Osteoblast (primary cell): Measurements from ENCODE around the gene MPG. TPM values are rescaled to one million over a fixed set of nuclear protein-coding genes. Genes with fewer than 3 reads are reported as not detected.

ENCODE experiments used
- DNase-seq: peaks from one replicate; pipeline ENCODE4 v3.0.0; 2011; ENCODE audit warnings: low spot score, mixed read lengths; ENCODE audit not compliant: insufficient read length; ENCODE audit errors: missing footprints
- H2AFZ ChIP-seq: 2 replicates; pipeline ENCODE4 v1.6.0; 2011; ENCODE audit warnings: mild to moderate bottlenecking, low read length
- H3K27ac ChIP-seq: 2 replicates; pipeline ENCODE4 v1.5.1; 2011; ENCODE audit warnings: mild to moderate bottlenecking, low read depth, low read length, moderate library complexity
- H3K27me3 ChIP-seq: 2 replicates; pipeline ENCODE4 v1.6.0; 2012; ENCODE audit warnings: mild to moderate bottlenecking, control low read depth, inconsistent platforms, low read length, moderate library complexity; ENCODE audit not compliant: insufficient read depth
- H3K36me3 ChIP-seq: 2 replicates; pipeline ENCODE4 v1.5.1; 2011; ENCODE audit warnings: mild to moderate bottlenecking, low read length, control low read depth, moderate library complexity; ENCODE audit not compliant: insufficient read depth
- H3K4me1 ChIP-seq: 2 replicates; pipeline ENCODE4 v1.5.1; 2011; ENCODE audit warnings: mild to moderate bottlenecking, low read length, control low read depth, moderate library complexity; ENCODE audit not compliant: insufficient read depth
- H3K4me2 ChIP-seq: 2 replicates; pipeline ENCODE4 v1.6.0; 2011; ENCODE audit warnings: mild to moderate bottlenecking, low read length; ENCODE audit not compliant: insufficient read depth
- H3K4me3 ChIP-seq: fragments of 200-600 bp; sonication (generic); 3 replicates; pipeline ENCODE4 v1.5.1; 2012; ENCODE audit warnings: mild to moderate bottlenecking, low read length, inconsistent platforms; ENCODE audit not compliant: insufficient read depth
- H3K79me2 ChIP-seq: 2 replicates; pipeline ENCODE4 v1.6.0; 2012; ENCODE audit warnings: mild to moderate bottlenecking, low read length, control low read depth, inconsistent platforms; ENCODE audit not compliant: insufficient read depth
- H3K9me3 ChIP-seq: 2 replicates; pipeline ENCODE4 v1.5.1; 2011; ENCODE audit warnings: low read depth, low read length, control low read depth
- H4K20me1 ChIP-seq: 2 replicates; pipeline ENCODE4 v1.6.0; 2012; ENCODE audit warnings: mild to moderate bottlenecking, low read length, control low read depth; ENCODE audit not compliant: insufficient read depth
- CTCF ChIP-seq: IDR thresholded peaks from 2 replicates; pipeline ENCODE4 v1.5.1; 2011; ENCODE audit warnings: mild to moderate bottlenecking, low read depth, low read length, moderate library complexity; ENCODE audit errors: extremely low read depth
- total RNA-seq: library from RNA; depleted of rRNA; stranded (reverse); fragments of >200 nt; gene quantifications from 2 replicates; pipeline ENCODE4 v1.2.3, GENCODE V29; 2012

Gene MPG
- total RNA-seq, 1 donor = 180 TPM

DNA sequence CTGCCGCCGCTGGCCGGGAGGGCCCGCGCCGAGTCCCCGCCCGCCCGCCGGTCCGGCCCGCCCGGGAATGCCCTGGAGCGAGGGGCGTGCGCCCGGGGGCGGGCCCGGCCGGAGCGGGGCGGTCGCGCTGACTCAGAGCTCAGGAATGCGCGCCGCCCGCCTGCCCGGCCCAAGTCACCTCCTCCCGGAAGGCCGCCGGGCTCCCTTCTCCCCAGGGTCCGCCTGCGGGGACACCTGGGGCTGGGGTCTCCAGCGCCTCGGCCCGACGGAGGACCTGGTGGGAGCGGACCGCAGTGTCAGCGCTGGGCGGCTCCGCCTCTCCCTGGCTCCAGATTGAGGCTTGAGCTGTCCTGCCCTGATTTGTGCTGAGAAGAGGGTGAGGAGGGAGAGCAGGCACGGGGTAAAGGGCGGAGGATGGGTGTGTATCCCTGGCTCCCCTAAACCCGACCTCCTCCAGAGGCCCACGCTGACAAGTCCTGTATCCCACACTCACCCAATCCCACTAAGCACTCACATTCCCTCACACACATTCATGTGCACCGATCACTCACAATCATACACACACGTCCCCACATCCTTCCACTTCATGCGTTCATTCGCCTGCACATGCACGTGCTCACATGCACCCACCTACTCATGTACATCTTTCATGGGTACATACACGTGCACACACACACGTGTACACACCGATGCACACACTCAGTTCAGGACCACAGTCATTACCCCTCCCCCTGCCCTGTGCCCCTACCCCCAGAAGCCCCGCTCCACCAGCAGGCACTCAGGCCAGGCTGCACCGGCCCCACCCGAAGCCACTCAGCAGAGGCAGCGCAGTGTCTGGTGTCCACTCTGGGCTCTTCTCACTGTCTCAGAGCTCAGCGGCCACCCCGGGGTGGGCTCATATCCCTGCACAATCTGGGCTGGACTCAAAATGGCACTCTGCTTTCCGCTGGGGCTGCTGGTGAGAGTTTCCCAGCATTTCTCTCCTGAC, 5.2 kb upstream of the MPG start, which contains the start of gene RHBDF1:
TSS of gene RHBDF1 (minus strand) at position 71 of the 988 bp plus-strand sequence. CDS start 7,616 bp downstream, outside the sequence.
- Histone ChIP-seq H3K4me2 (peak within 1 kb of the TSS; percentile 90), H3K4me3 (peak within 1 kb of the TSS; percentile 93), H3K27ac (peak within 1 kb of the TSS; percentile 60), H3K79me2 (peaks cover 42% of the 10 kb centered on the region), H3K36me3 (no peaks in the 10 kb centered on the region), H3K4me1 (peaks cover 42% of the 10 kb centered on the region), H3K9me3 (no peaks in the 10 kb centered on the region), H2AFZ (peak within 1 kb of the TSS; percentile 77), H3K27me3 (no peaks in the 10 kb centered on the region), H4K20me1 (peaks cover 38% of the 10 kb centered on the region)
- DNase-seq = peak; percentile 100
- no peak for TF ChIP-seq CTCF

DNA sequence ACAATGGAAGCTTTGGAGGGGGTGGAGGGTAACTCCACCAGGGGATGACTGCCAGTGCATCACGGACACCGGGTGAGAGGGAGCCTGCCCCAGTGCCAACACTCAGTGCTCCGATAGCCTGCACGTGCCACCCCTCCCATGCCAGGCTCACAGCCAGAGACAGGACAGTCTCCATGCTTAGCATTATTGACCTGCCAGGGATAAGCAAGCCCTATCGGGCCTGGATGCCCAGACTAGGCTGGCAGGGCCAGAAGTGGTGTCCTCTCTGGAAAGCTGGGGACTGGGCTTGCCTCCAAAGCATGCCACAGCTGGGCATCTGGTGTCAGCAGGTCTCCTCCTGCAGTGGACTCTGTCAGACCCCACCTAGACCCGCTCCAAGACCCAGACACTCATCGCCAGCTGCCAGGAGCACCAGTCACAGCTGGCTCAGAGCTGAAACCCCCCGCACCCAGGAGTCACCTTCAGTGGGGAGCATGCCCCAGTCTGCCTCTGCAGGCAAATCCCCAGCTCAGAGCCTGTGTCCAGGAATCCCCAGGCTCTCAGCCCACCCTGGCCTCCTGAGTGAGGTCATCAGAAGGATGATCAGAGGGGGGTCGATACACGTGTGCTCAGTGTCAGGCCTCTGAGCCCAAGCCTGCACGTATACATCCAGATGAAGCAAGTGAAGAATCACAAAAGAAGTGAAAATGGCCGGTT, 3.8 kb upstream of the MPG start:
- no peak overlapping the region for H2AFZ ChIP-seq
- no peaks in the 10 kb centered on the region for H3K9me3 ChIP-seq
- H4K20me1 ChIP-seq = peaks cover 27% of the 10 kb centered on the region
- peaks cover 39% of the 10 kb centered on the region for H3K4me1 ChIP-seq
- H3K27me3 ChIP-seq = no peaks in the 10 kb centered on the region
- H3K36me3 ChIP-seq = peaks cover under 1% of the 10 kb centered on the region
- H3K4me3 ChIP-seq = no peak overlapping the region
- no peak overlapping the region for H3K4me2 ChIP-seq
- peaks cover 40% of the 10 kb centered on the region for H3K79me2 ChIP-seq
- TF ChIP-seq CTCF = no peak
- DNase-seq = no peak
- H3K27ac ChIP-seq = no peak overlapping the region

- Histone ChIP-seq H3K4me2 (no peak overlapping the region), H3K36me3 (peaks cover 7% of the 10 kb centered on the region), H2AFZ (no peak overlapping the region), H3K27me3 (no peaks in the 10 kb centered on the region), H3K9me3 (no peaks in the 10 kb centered on the region), H3K4me1 (peaks cover 41% of the 10 kb centered on the region), H3K27ac (no peak overlapping the region), H4K20me1 (peaks cover 25% of the 10 kb centered on the region), H3K79me2 (peaks cover 40% of the 10 kb centered on the region), H3K4me3 (no peak overlapping the region)
- no peak for DNase-seq
- TF ChIP-seq CTCF = no peak
Observed at GRCh38 chr16:74747-75334, 3.2 kb upstream of the MPG start.
